Activated T-cell treated with anti-CD3 and anti-CD28 coated beads, Interleukin-2, amount 50 U/mL, for 48 hours (primary cell): Measurements from ENCODE around the gene SREK1IP1.
"Not testable (repeated sequence)": the region's sequence is repeated elsewhere in the genome, so short reads cannot be mapped to it uniquely, and the experiment has no call there.

Experiments
- DNase-seq, 2 experiments: peaks; one replicate each; pipeline ENCODE4 v3.0.0-alpha.2; 2020

The SREK1IP1 gene

DNA sequence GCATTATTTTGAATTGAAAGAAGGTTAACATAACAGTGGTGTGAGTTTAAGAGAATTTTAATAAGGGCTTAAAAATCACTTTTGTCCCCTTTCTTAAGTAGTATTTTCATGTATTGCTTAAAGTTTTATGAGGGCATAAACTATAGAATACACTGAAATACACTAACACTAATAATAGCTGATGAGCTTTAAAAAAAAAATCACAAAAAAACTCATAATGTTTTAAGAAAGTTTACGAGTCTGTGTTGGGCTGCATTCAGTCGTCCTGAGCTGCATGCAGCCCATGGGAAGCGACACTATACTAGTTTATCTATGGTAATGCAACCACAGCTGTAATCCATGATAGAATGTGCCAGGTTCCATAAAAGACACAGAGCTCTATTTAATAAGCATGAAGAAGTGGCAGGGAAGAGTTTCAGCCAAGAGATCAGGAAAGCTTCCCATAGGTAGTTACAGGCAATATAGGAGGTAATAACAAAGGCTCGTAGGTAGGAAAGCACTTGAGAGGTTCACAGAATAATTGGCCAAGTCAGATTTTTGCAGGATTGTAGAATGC lies 4.5 kb downstream of the SREK1IP1 start:
- no peak for DNase-seq

DNA sequence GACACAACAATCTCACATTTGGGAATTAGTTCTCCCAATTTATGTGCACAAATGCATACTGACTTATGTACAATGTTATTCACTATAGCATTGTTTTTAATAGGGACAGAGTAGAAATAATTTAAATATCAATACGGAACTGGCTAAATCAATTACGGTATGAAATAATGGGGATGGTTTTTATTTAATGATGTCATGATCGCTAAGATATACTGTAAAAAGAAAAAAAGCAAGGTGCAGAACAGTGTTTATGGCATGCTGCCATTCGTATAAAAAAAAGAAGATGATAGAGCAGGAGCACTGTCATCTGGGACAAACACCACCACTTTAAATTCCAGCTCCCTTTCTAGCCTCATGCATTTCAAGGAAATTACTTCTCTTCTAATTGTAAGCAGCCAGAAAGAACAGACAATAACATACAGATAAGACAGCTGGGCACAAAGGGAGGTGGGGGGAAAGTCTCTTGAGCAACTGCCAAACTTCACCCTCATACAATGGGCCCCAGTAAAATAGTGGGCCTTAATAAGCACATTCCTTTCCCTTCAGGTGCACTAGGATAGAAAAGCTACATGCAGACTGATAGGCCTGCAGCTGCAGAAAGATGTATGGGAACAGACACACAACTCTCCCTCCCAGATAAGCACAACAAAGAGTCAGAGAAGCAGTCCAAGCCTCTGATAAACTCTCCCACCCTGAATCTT lies 8.4 kb downstream of the SREK1IP1 start:
- DNase-seq = no peak

- no peak for DNase-seq
These were observed 9.6 kb downstream of the SREK1IP1 start for GRCh38 chr5:64758901-64759300.

DNA sequence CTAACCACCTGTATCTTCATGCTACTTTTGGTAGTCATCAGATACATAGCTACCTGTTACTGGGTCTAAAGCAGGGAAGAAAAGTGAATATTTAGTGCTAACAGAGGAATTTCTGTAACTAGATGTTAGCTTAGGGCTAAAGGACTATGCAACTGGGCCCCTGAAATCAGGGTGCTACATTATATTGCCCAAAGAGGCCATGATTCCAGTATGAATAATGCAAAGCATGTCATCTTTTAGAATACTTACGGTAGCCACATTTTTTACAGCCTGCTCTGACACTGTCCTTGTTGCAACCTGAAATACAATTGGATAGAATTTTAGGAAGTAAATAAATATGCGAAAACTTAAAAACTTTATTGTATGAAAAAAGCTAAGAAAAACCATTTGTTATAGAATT lies 14.4 kb downstream of the SREK1IP1 start:
- DNase-seq = no peak

DNA sequence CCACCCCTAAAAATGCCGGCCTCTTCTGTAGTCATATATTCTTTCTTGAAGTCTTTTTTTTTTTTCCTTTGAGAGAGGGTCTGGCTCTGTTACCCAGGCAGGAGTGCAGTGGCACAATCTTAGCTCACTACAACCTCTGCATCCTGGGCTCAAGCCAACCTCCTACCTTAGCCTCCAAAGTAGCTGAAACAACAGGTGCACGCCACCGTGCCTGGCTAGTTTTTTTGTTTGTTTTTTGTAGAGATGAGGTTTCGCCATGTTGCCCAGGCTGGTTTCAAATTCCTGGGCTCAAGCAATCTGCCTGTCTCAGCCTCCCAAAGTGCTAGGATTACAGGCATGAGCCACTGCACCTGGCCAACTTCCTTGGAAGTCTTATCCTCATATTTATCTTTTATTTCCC lies 19.1 kb downstream of the SREK1IP1 start:
- DNase-seq = no peak

- DNase-seq = no peak
These were observed 22.0 kb downstream of the SREK1IP1 start for GRCh38 chr5:64746446-64746845.

DNA sequence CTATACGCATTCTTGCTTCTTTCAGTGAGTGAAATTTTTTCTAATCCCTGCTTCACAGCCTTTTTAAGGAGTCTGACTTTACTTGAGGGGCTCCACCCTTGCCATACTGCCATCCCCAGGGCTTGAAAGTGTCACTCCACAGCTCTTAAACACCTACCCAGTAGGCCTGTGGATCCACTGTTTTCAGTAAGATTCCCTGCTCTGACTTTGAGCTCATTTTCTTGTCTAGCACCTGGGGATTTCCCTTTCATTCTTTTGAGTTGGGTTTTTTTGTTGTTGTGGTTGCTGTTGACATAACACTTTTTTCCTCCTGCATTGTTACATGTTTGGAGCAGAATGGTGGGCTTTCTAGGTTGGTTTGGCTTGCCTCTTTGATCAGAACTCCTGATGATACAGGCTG lies 23.6 kb downstream of the SREK1IP1 start:
- DNase-seq = no peak

- no peak for DNase-seq
These were observed 25.7 kb downstream of the SREK1IP1 start for GRCh38 chr5:64742821-64743220.

DNA sequence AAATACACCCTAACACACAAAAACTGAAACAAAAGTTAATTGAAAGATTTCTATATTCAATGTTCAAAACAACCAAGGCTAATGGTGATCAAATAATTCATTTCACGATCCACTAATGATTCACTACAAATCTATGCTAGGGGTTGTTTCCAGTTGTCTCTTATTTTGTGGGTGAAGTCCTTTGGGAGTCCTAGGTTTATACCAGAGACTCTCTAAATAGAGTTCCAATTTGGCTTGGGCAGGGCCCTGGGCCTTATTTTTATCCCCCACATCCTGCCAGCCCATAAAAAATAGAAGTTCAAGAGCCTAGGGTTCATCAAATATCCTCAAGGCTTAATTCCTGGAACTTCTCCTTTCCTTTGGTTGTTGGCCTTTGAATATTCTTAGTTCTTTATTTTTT lies 26.1 kb downstream of the SREK1IP1 start:
- no peak for DNase-seq

DNA sequence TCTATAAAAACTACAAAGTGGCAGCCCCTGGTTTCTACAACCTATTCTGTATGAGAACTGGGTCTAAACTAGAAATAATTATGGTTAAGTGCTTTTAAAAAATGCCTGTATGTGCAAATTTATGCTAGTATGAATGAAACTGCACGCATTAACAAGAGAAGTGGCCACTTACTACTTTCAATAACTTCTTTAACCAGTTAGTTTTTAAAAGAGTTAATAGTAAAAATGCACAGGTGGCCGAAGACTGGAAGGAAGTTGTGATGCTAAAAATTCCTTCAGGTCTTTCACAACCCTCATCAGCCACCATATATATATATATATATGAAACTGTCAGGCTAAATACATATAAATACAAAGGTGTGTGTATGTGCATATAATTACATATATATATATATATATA lies 41.3 kb downstream of the SREK1IP1 start:
- DNase-seq = no peak

DNA sequence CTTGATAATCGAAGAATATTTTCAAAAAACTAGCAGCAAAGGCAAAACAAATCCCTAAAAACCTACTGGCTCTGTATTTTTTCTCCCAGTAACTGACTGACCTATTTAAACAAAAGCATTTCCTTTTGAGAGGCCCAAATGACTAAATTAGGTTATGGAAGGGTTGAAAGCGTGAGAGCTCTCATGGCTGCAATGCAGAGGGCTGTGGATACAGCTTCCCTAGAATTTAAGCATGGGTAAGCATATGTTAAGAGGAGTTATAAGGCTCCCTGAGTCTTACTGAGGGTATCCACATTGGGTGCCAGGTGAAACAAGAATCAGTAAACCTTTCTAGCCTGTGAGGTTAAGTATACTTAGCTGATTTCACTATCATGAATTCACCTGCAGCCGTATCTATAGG lies 45.9 kb downstream of the SREK1IP1 start:
- DNase-seq = no peak

- DNase-seq = not testable (repeated sequence)
These were observed 54.0 kb downstream of the SREK1IP1 start for GRCh38 chr5:64714495-64714894.

GRCh38 chr5:64707191-64707590 lies 61.3 kb downstream of the SREK1IP1 start:
- no peak for DNase-seq

- not testable (repeated sequence) for DNase-seq
These were observed 62.4 kb downstream of the SREK1IP1 start for GRCh38 chr5:64706074-64706473.

DNA sequence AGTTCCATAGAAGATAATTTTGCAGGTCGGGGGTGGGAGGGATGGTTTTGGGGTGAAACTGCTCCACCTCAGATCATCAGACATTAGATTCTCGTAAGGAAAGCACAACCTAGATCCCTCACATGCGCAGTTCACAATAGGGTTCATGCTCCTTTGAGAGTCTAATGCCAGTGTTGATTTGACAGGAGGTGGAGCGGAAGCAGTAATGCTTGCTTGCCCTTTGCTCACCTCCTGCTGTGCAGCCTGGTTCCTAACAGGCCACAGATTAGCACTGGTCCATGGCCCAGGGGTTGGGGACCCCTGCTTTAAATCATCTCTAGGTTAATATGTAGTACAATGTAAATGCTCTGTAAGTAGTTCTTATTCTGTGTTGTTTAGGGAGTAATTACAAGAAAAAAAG lies 67.7 kb downstream of the SREK1IP1 start:
- DNase-seq = no peak

GRCh38 chr5:64696414-64696813 lies 72.1 kb downstream of the SREK1IP1 start:
- not testable (repeated sequence) for DNase-seq

DNA sequence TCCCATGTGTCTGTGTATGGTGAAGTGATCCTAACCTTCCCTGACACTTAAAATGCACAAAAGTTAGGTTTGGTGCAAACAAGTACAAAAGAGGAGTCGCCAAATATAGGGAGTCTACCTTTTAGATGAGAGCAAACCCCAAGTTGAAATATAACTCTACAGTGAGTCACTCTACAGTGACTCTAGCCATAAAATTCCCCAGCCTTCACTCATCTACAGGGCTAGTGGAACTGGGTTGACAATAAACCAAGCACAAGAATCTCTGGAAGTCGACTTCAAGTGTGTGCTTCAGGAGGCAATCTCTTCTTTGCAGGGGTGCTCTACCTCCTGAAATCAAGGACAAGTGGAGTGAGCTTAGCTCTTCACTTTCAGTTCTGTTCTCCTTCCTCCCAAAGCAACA lies 74.9 kb downstream of the SREK1IP1 start:
- no peak for DNase-seq

DNA sequence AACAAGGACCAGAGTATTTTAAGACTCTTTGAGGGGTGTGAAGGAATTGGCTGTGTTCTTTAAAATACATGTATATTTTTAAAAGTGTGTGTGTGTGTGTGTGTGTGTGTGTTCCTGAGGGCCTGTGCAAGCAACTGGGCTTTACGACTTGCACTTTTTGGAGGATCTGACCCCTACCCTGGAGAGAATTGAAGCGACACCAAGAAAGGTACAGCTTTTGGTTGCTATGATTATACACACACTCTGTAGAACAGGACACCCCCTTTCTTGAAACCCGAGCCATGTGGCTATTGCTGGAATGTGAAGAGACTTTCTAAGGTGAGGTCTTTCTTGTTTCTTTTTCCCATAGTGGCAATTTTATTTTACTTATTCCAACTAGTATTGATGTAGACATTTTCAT lies 77.2 kb downstream of the SREK1IP1 start:
- DNase-seq = no peak

GRCh38 chr5:64690417-64691151 lies 77.9 kb downstream of the SREK1IP1 start, which contains the start of gene SHISAL2B:
Gene SHISAL2B, plus strand, starts transcription at chr5:64690503. Its CDS starts 121 bp downstream, at chr5:64690624.
- DNase-seq = peak in 1 of 2 experiments; percentile 26

GRCh38 chr5:64690104-64690416 lies 78.4 kb downstream of the SREK1IP1 start:
- no peak for DNase-seq

DNA sequence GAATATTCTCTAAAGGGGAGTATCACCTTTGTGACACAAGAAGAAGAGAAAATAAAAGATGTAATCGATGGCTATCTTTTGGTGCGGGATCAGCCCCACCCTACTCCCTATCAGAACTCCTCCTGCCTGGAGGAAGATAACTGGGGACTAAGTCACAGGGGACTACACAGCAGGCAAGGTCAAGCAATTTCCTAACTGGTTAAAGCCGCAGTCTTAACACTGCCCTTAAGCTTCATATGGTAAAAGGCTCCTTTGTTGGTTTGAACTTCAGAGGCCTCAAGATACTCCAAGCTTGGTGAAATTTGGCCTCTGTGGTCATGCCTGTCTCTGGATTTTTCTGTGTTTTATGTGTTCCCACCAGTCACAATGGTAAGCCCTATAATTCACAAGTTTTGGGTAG lies 79.5 kb downstream of the SREK1IP1 start:
- DNase-seq = no peak

DNA sequence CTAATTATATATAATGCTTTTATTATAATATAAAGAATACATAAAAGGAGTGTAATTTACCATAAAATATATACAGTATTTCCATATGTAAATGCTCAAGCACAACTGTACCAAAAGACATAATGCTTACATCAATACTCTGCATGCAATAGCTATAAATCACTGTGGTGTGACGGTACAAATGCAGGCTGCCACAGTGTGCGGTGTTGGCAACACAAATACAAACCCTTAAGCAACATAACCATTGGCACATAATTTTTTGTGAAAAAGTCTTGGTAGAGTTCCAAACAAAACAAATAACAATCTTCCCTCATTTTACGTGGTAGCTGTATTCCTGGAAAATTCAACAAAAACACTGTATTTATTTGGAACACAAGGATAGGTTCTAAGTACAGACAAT lies 80.1 kb downstream of the SREK1IP1 start:
- no peak for DNase-seq

- no peak for DNase-seq
These were observed 82.6 kb downstream of the SREK1IP1 start for GRCh38 chr5:64685866-64686265.

- DNase-seq = no peak
These were observed 85.9 kb downstream of the SREK1IP1 start for GRCh38 chr5:64682608-64683007.
